ENCODE results near the gene ZNF227.

DNA sequence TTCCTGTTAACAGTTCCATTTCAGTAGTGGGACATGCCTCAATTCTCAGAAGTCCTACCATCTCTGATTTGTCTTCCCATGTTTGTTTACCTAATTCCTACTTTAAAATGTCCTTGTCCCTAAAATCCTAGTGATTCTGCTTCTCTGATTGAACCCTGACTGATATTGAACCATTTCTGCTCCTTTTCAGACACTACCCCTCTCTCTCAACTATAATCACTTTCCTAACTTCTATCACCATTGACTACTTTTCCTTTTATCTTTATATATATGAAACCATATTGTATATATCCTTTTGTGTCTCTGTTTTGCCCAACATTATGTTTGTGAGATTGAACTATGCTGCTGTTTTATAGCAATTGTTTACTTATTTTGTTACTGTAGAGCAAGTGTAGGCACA, 15.6 kb upstream of the ZNF227 start:
- TF ChIP-seq, protein P1, sequence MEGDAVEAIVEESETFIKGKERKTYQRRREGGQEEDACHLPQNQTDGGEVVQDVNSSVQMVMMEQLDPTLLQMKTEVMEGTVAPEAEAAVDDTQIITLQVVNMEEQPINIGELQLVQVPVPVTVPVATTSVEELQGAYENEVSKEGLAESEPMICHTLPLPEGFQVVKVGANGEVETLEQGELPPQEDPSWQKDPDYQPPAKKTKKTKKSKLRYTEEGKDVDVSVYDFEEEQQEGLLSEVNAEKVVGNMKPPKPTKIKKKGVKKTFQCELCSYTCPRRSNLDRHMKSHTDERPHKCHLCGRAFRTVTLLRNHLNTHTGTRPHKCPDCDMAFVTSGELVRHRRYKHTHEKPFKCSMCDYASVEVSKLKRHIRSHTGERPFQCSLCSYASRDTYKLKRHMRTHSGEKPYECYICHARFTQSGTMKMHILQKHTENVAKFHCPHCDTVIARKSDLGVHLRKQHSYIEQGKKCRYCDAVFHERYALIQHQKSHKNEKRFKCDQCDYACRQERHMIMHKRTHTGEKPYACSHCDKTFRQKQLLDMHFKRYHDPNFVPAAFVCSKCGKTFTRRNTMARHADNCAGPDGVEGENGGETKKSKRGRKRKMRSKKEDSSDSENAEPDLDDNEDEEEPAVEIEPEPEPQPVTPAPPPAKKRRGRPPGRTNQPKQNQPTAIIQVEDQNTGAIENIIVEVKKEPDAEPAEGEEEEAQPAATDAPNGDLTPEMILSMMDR (conservative IDR thresholded peaks at IDR 0.05; ENCODE audit: low read depth, low read length) = no peak
- no peak for TF ChIP-seq EZH2 (IDR thresholded peaks at IDR 0.05; ENCODE audit: low read length, unreplicated experiment)

Data from PC-3 (cell line).